Measurements from ENCODE around the gene MRPL36. TPM values are rescaled to one million over a fixed set of nuclear protein-coding genes. Genes with fewer than 3 reads are reported as not detected.

Gene MRPL36
- total and polyA plus RNA-seq, 2 of the 4 experiments (the other 2 are of a cell fraction) = 85.9 to 103 TPM

GRCh38 chr5:1776831-1777230 lies 22.8 kb downstream of the MRPL36 start:
- Histone ChIP-seq H3K56ac (ENCODE audit: extremely low read depth, insufficient read depth, low read length) (no peak overlapping the region), H3K18ac (ENCODE audit: low read depth, low read length) (no peak overlapping the region), H2BK15ac (ENCODE audit: low read depth, low read length) (no peak overlapping the region), H3K27ac (ENCODE audit: insufficient read depth, low read length) (no peak overlapping the region), H4K91ac (ENCODE audit: insufficient read depth, low read depth, low read length) (no peak overlapping the region), H2BK5ac (ENCODE audit: low read depth, low read length, poor library complexity, severe bottlenecking) (no peak overlapping the region), H4K8ac (ENCODE audit: low read depth in 2 of 2, low read length in 2 of 2) (no peak overlapping the region), H3K4me3 (ENCODE audit: insufficient read depth, low read depth, low read length) (no peak overlapping the region), H3K4me1 (ENCODE audit: control insufficient read depth, insufficient read depth, low read length) (no peaks in the 10 kb centered on the region), H2BK120ac (ENCODE audit: low read depth, low read length) (no peak overlapping the region), H3K9me1 (ENCODE audit: insufficient read depth, low read length) (no peaks in the 10 kb centered on the region), H2AK5ac (ENCODE audit: low read depth, low read length) (no peak overlapping the region), H3K14ac (replicated peaks; ENCODE audit: low read depth, low read length) (no peak overlapping the region), H4K5ac (ENCODE audit: low read depth, low read length) (no peak overlapping the region), H3K27me3 (ENCODE audit: control insufficient read depth, insufficient read depth, low read length) (peaks cover 2% of the 10 kb centered on the region; the same call in 1 of the 2 replicates), H3K9me3 (ENCODE audit: control insufficient read depth, insufficient read depth, low read length) (no peaks in the 10 kb centered on the region), H2AK9ac (replicated peaks; ENCODE audit: low read depth, low read length, poor library complexity) (no peak overlapping the region), H3K23ac (ENCODE audit: low read depth, low read length) (no peak overlapping the region), H3K4me2 (ENCODE audit: low read depth, low read length) (no peak overlapping the region), H3K9ac (ENCODE audit: low read depth, low read length) (no peak overlapping the region), H4K20me1 (ENCODE audit: insufficient read depth, low read length) (no peaks in the 10 kb centered on the region), H2BK20ac (ENCODE audit: low read depth, low read length) (no peak overlapping the region), H2AFZ (replicated peaks; ENCODE audit: low read length, poor library complexity) (no peak overlapping the region), H3K4ac (ENCODE audit: low read depth, low read length) (no peak overlapping the region), H3K79me1 (ENCODE audit: low read depth in 1 of 2, low read length in 2 of 2) (no peaks in the 10 kb centered on the region), H3K36me3 (ENCODE audit: control insufficient read depth, insufficient read depth, low read length) (no peaks in the 10 kb centered on the region)
- DNase-seq = no peak
- in situ Hi-C loops (cut with MboI; ENCODE audit: low sequenced_read_pairs) = loop anchor here (25.0 kb wide), 1 partner anchor 815 kb away; no protein-coding TSS in a partner anchor
- ChIA-PET POLR2A (ENCODE audit: unreplicated experiment) (no interaction called here), CTCF (no interaction called here)
- TF ChIP-seq NFE2L2 (IDR thresholded peaks at IDR 0.05; ENCODE audit: low read depth, low read length) (no peak), CTCF (conservative IDR thresholded peaks at IDR 0.05; ENCODE audit: low read depth, low read length) (no peak), CEBPB (IDR thresholded peaks at IDR 0.05; ENCODE audit: low read depth, low read length) (no peak), POLR2A (IDR thresholded peaks at IDR 0.05; ENCODE audit: low read depth, low read length) (no peak), ELK1 (IDR thresholded peaks at IDR 0.05; ENCODE audit: borderline replicate concordance, low read depth, low read length) (no peak), FOS (IDR thresholded peaks at IDR 0.05; ENCODE audit: low read depth, low read length) (no peak), RAD21 (IDR thresholded peaks at IDR 0.05; ENCODE audit: low read length) (no peak), RFX5 (IDR thresholded peaks at IDR 0.05; ENCODE audit: low read depth, low read length) (no peak), CHD1 (IDR thresholded peaks at IDR 0.05; ENCODE audit: low read depth, low read length) (no peak)
- intact Hi-C loops (cut with micrococcal nuclease) = no loop called here
- ATAC-seq (ENCODE audit: low read depth) = no peak
- dilution Hi-C loops (cut with HindIII; ENCODE audit: low sequenced_read_pairs, unreplicated experiment) = no loop called here
- BruUV-seq (replicated peaks) = no TSS peak
- 80% methylated on average over 1 of the region's 6 CpGs; no CpG with 5 or more reads in 1 of the 2 experiments for WGBS, 2 experiments (ENCODE audit: extremely low coverage in 2 of 2, insufficient read length in 1 of 2)

Measured in IMR-90 (cell line).